22Rv1 (cell line): ENCODE measurements around the gene DENND5B.
A peak's percentile ranks its signal among the peaks of the same experiment; 100 is the strongest.

Experiments used
- H3K27ac ChIP-seq: fragments of 450-650 bp; 2 replicates; pipeline ENCODE4 v1.5.1; 2017
- CTCF ChIP-seq: fragments of 450-650 bp; IDR thresholded peaks from 2 replicates; pipeline ENCODE4 v1.5.1; 2017; ENCODE audit warnings: mild to moderate bottlenecking
- ZFX ChIP-seq: fragments of 450-650 bp; IDR thresholded peaks from 2 replicates; pipeline ENCODE4 v1.6.1; 2017; ENCODE audit warnings: antibody characterized with exemption, borderline replicate concordance

Gene DENND5B

DNA sequence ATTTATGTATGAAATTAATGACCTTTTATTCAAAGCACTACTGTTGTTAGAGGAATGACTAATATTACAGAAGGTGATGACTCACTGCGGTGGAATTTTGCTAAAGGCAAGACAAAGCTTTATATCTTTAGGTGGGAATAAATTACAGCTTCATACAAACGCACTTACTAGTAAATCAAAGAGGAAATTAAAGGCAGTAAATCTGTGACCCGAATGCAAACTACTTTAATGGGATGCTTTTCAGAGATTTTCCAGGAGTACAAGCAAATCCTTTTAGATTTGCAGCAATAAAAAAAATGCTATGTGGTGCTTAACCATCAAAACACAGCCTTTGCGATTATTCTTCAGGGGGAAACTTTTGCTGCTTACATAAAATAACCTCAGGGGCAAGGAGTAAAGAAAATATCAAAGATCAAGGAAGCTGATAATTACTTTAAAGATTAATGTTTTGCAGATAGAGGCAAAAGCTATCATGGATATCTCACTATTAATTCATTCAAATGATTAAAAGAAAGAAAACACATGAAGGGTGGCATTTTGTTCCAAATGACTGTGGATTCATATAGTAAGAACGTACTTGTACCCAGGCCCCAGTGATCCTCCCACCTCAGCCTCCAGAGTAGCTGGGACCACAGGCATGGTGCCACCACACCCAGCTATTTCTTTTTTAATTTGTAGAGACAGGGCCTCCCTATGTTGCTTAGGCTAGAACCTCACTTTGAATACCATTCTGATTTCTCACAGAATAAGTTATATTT, 98.9 kb downstream of the DENND5B start:
- TF ChIP-seq CTCF, result no peak
- TF ChIP-seq ZFX, result no peak
- peak overlapping the region; percentile 41 for H3K27ac ChIP-seq

DNA sequence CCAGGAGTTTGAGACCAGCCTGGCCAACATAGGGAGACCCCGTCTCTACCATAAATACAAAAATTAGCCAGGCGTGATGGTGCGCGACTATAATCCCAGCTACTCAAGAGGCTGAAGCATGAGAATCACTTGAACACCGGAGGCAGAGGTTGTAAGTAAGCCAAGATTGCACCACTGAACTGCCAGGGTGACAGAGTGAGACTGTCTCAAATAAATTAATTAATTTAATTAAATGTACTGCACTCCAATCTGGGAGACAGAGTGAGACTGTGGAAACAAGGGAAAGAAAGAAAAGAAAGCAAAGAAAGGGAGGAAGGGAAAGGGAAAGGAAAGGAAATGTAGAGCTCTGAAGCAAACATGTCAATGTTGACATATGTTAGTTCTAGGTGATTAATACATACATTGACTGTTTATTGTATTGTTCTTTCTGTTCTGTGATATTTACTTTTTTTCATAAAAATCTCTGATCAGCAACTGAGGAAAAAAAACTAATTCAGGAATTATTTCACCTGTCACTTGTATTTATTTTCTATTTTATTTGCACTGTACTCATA, 99.6 kb downstream of the DENND5B start:
- H3K27ac ChIP-seq, result peak overlapping the region; percentile 41
- TF ChIP-seq CTCF, result no peak
- no peak for TF ChIP-seq ZFX

- no peak for TF ChIP-seq ZFX
- no peak for TF ChIP-seq CTCF
- H3K27ac ChIP-seq, result no peak overlapping the region
Observed at GRCh38 chr12:31488737-31489338, 102.1 kb downstream of the DENND5B start.

DNA sequence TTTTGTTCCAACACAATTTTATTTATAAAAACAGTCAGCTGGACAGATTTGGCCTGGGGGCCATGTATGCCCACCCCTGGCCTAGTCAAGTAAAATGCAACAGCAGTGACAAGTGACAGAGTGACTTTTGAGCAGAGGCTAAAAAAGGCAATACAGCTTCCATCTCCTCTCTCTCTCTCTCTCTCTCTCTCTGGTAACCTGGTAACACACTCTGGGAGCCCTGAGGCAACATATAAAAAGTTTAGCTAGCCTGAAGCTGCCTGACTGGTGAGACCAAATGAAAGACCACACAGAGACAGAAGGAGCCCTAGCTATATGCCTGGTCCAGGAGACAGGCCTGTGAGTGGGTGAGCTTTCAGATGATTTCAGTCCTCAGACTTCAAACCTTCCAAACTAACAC, 105.4 kb downstream of the DENND5B start:
- TF ChIP-seq ZFX, result no peak
- TF ChIP-seq CTCF, result no peak

GRCh38 chr12:31482816-31483215, 108.1 kb downstream of the DENND5B start:
- H3K27ac ChIP-seq, result no peak overlapping the region
- TF ChIP-seq ZFX, result no peak

More for the DNA sequence above, 105.4 kb downstream of the DENND5B start:
- no peak overlapping the region for H3K27ac ChIP-seq

DNA sequence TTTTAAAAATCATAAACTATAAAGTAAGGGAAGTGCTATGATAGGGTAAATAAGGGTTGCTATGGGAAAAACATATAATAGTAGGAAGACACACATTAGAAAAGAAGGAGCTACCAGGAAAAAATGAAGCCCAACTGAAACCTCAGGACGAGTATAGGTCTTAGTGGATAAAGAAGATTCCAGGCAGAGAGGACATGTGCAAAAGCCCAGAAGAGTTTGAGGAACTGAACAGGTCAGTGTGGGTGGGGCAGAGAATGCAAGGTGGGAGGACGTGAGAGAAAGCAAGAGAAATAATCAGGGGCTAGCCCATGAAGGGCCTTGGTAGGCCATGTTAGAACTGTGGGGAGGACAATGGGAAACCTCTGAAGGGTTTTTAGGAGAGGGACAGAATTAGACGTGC, 109.5 kb downstream of the DENND5B start:
- no peak for TF ChIP-seq CTCF
- no peak for TF ChIP-seq ZFX
- H3K27ac ChIP-seq, result no peak overlapping the region

GRCh38 chr12:31479516-31480210, 111.3 kb downstream of the DENND5B start:
- TF ChIP-seq ZFX (no peak), CTCF (no peak)
- H3K27ac ChIP-seq, result no peak overlapping the region
